ENCODE results near the gene NCF4. TPM values are rescaled to one million over a fixed set of nuclear protein-coding genes. Genes with fewer than 3 reads are reported as not detected.

The NCF4 gene
- total RNA-seq, 6 experiments from 2014 or later: not detected

- DNase-seq: no peak
- no peak for TF ChIP-seq CTCF (IDR thresholded peaks at IDR 0.05)
These were observed 57.9 kb downstream of the NCF4 start for GRCh38 chr22:36918586-36919284.

GRCh38 chr22:36921309-36922104, 60.7 kb downstream of the NCF4 start:
- Mint-ChIP-seq H3K4me3 (no peak overlapping the region), H3K27me3 (ENCODE audit: insufficient read depth) (peaks cover 20% of the 10 kb centered on the region), H3K9me3 (no peaks in the 10 kb centered on the region; the same call in 1 of the 2 replicates), H3K36me3 (ENCODE audit: low read depth) (no peaks in the 10 kb centered on the region), H3K27ac (no peak overlapping the region), H3K4me1 (ENCODE audit: low read depth) (peaks cover 12% of the 10 kb centered on the region)
- DNase-seq: no peak
- no peak for TF ChIP-seq CTCF (IDR thresholded peaks at IDR 0.05)

More at GRCh38 chr22:36918586-36919284, 57.9 kb downstream of the NCF4 start:
- H3K4me1 Mint-ChIP-seq (ENCODE audit: low read depth): peaks cover 6% of the 10 kb centered on the region; the same call in 1 of the 2 replicates
- peaks cover 13% of the 10 kb centered on the region for H3K27me3 Mint-ChIP-seq (ENCODE audit: insufficient read depth)
- H3K27ac Mint-ChIP-seq: no peak overlapping the region
- H3K9me3 Mint-ChIP-seq: no peaks in the 10 kb centered on the region
- no peaks in the 10 kb centered on the region for H3K36me3 Mint-ChIP-seq (ENCODE audit: low read depth)
- no peak overlapping the region for H3K4me3 Mint-ChIP-seq

GRCh38 chr22:36922105-36922608, 61.4 kb downstream of the NCF4 start:
- Mint-ChIP-seq H3K4me1 (ENCODE audit: low read depth) (peaks cover 12% of the 10 kb centered on the region), H3K36me3 (ENCODE audit: low read depth) (no peaks in the 10 kb centered on the region), H3K27ac (no peak overlapping the region), H3K27me3 (ENCODE audit: insufficient read depth) (peaks cover 20% of the 10 kb centered on the region), H3K4me3 (no peak overlapping the region), H3K9me3 (no peaks in the 10 kb centered on the region; the same call in 1 of the 2 replicates)
- TF ChIP-seq CTCF (IDR thresholded peaks at IDR 0.05): no peak; the same call in 1 of the 2 replicates
- DNase-seq: no peak

GRCh38 chr22:36922711-36923110, 61.9 kb downstream of the NCF4 start:
- no peaks in the 10 kb centered on the region for H3K36me3 Mint-ChIP-seq (ENCODE audit: low read depth)
- peaks cover 17% of the 10 kb centered on the region for H3K27me3 Mint-ChIP-seq (ENCODE audit: insufficient read depth)
- no peak overlapping the region for H3K27ac Mint-ChIP-seq
- H3K4me1 Mint-ChIP-seq (ENCODE audit: low read depth): peaks cover 12% of the 10 kb centered on the region
- TF ChIP-seq CTCF (IDR thresholded peaks at IDR 0.05): no peak
- DNase-seq: no peak
- no peak overlapping the region for H3K4me3 Mint-ChIP-seq
- no peaks in the 10 kb centered on the region; the same call in 1 of the 2 replicates for H3K9me3 Mint-ChIP-seq

GRCh38 chr22:36923131-36923788, 62.5 kb downstream of the NCF4 start:
- no peak for DNase-seq
- Mint-ChIP-seq H3K27ac (no peak overlapping the region), H3K36me3 (ENCODE audit: low read depth) (no peaks in the 10 kb centered on the region), H3K4me1 (ENCODE audit: low read depth) (peaks cover 12% of the 10 kb centered on the region), H3K4me3 (no peak overlapping the region), H3K9me3 (no peaks in the 10 kb centered on the region; the same call in 1 of the 2 replicates), H3K27me3 (ENCODE audit: insufficient read depth) (peaks cover 19% of the 10 kb centered on the region)
- no peak for TF ChIP-seq CTCF (IDR thresholded peaks at IDR 0.05)

Data from HFFc6 (cell line).